Tibial nerve (tissue), 3 donors: ENCODE measurements around the gene AQP2.

Experiments
- CTCF ChIP-seq, 5 experiments: fragments of 200-600 bp in 3 of 5; fragments of 450-650 bp in 2 of 5; sonication (generic) in 3 of 5; IDR thresholded peaks; one replicate each; pipeline ENCODE4 v1.5.1; 2016 to 2019; ENCODE audit warnings: antibody characterized with exemption in 5 of 5, mild to moderate bottlenecking in 3 of 5, moderate library complexity in 2 of 5
- POLR2A ChIP-seq, 2 donors: fragments of 450-650 bp; IDR thresholded peaks; one replicate each; pipeline ENCODE4 v1.6.1; 2017; ENCODE audit warnings: antibody characterized with exemption in 2 of 2, mild to moderate bottlenecking in 2 of 2, moderate library complexity in 2 of 2

- TF ChIP-seq CTCF (IDR thresholded peaks at IDR 0.05) (no peak), POLR2A (IDR thresholded peaks at IDR 0.05) (no peak)
Observed at GRCh38 chr12:49952391-49953055, 2.0 kb downstream of the AQP2 start.
